Measurements from ENCODE around the gene KIF20A.

DNA sequence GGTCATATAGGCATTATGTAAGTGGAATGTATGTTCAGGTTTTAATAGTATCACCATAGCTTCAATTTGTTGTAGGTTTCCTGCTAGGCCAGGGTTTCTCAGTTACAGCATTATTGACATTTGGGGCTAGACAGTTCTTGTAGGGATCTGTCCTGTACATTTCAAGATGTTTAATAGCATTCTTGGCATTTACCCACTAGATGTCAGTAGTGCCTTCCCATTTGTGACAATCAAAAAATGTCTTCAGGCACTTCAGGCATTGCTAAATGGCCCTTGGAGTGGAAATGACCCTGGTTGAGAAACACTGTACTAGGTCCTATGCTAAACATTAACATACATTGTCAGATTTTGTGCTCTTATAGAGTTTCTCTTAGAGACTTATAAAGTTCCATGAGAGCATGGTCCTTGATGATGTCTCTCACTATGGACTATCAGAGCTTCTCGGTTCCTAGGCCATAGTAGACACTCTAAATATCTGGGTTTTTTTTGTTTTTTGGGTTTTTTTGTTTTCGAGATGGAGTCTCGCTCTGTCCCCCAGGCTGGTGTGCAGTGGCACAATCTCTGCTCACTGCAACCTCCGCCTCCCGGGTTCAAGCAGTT is 1.4 kb downstream of the KIF20A start:
- TF ChIP-seq, protein P1, sequence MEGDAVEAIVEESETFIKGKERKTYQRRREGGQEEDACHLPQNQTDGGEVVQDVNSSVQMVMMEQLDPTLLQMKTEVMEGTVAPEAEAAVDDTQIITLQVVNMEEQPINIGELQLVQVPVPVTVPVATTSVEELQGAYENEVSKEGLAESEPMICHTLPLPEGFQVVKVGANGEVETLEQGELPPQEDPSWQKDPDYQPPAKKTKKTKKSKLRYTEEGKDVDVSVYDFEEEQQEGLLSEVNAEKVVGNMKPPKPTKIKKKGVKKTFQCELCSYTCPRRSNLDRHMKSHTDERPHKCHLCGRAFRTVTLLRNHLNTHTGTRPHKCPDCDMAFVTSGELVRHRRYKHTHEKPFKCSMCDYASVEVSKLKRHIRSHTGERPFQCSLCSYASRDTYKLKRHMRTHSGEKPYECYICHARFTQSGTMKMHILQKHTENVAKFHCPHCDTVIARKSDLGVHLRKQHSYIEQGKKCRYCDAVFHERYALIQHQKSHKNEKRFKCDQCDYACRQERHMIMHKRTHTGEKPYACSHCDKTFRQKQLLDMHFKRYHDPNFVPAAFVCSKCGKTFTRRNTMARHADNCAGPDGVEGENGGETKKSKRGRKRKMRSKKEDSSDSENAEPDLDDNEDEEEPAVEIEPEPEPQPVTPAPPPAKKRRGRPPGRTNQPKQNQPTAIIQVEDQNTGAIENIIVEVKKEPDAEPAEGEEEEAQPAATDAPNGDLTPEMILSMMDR (IDR thresholded peaks at IDR 0.05): peak in 2 of 3 experiments; percentile 23
- TF ChIP-seq POLR2A (IDR thresholded peaks at IDR 0.05): no peak
